Placental epithelial cell (primary cell): ENCODE measurements around the gene TSPY10. TPM values are rescaled to one million over a fixed set of nuclear protein-coding genes. Genes with fewer than 3 reads are reported as not detected.

ENCODE experiments used
- total RNA-seq: library from RNA; depleted of rRNA; stranded (reverse); fragments of >200 nt; gene quantifications from 2 replicates; pipeline ENCODE4 v1.2.3, GENCODE V29; 2012

The TSPY10 gene, protein sequence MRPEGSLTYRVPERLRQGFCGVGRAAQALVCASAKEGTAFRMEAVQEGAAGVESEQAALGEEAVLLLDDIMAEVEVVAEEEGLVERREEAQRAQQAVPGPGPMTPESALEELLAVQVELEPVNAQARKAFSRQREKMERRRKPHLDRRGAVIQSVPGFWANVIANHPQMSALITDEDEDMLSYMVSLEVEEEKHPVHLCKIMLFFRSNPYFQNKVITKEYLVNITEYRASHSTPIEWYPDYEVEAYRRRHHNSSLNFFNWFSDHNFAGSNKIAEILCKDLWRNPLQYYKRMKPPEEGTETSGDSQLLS
- total RNA-seq = not detected in 2 replicates

DNA sequence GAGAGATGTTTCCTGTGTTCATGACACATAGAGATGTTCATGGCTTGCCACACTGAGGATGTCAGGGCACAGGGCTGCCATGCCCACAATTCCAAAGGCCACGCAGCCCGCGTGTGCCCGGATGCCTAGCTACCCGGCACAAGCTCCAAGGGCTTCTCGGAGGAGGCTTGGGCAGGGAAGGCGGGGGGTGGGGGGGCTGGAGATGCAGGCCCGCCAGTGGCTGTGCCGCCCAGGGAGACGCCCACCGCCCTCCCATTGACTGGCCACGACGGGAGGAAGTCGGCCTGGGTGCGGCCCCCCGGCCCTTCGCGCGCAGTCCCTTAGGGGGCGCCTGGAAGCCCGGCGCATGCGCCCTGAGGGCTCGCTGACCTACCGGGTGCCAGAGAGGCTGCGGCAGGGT lies at the start of gene TSPY10:
TSPY10 (plus strand) TSS at position 301 of the 400 bp plus-strand sequence; CDS start at position 347, 46 bp downstream.

DNA sequence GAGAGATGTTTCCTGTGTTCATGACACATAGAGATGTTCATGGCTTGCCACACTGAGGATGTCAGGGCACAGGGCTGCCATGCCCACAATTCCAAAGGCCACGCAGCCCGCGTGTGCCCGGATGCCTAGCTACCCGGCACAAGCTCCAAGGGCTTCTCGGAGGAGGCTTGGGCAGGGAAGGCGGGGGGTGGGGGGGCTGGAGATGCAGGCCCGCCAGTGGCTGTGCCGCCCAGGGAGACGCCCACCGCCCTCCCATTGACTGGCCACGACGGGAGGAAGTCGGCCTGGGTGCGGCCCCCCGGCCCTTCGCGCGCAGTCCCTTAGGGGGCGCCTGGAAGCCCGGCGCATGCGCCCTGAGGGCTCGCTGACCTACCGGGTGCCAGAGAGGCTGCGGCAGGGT lies 40.7 kb upstream of the TSPY10 start, which contains the start of gene TSPY9:
TSPY9 (plus strand) TSS at position 301 of the 400 bp plus-strand sequence; CDS start at position 347, 46 bp downstream.

Other genes starting within 250 kb of the TSPY10 start
- gene TSPY4, start 190.4 kb upstream of the TSPY10 start, total RNA-seq = not detected in 2 replicates
- not detected in 2 replicates for gene TSPY8, start 170.1 kb upstream of the TSPY10 start, total RNA-seq
- gene TSPY3, start 129.5 kb upstream of the TSPY10 start, total RNA-seq = not detected in 2 replicates
- gene TSPY1, start 60.9 kb upstream of the TSPY10 start, total RNA-seq = not detected in 2 replicates
- gene TSPY9, start 40.6 kb upstream of the TSPY10 start, total RNA-seq = not detected in 2 replicates